ENCODE results near the gene YTHDC1. TPM values are rescaled to one million over a fixed set of nuclear protein-coding genes. Genes with fewer than 3 reads are reported as not detected.
A peak's percentile ranks its signal among the peaks of the same experiment; 100 is the strongest.

Gene YTHDC1
- total RNA-seq (10 to 100 TPM; 24.6 to 79.6 (median 47.1) TPM), polyA plus RNA-seq (10 to 100 TPM; 29.4 to 64.0 (median 51.7) TPM)
- long read RNA-seq, donor 1, full-length matches to known transcripts, result 3 of 15 reads
- long read RNA-seq, donor 1, partial matches to known transcripts, result 12 of 15 reads
- long read RNA-seq, donor 1, other reads (novel, unspliced or antisense), result 0 of 15 reads
- long read RNA-seq, donor 2, partial matches to known transcripts, result 5 of 8 reads
- long read RNA-seq, donor 2, other reads (novel, unspliced or antisense), result 0 of 8 reads
- long read RNA-seq, donor 3, partial matches to known transcripts, result 0 of 1 reads
- long read RNA-seq, donor 3, other reads (novel, unspliced or antisense), result 0 of 1 reads
- long read RNA-seq, donor 4, partial matches to known transcripts, result 15 of 15 reads
- long read RNA-seq, donor 4, other reads (novel, unspliced or antisense), result 0 of 15 reads
- long read RNA-seq, donor 5, full-length matches to known transcripts, result 16 of 23 reads
- long read RNA-seq, donor 5, partial matches to known transcripts, result 6 of 23 reads
- long read RNA-seq, donor 5, other reads (novel, unspliced or antisense), result 1 of 23 reads
- long read RNA-seq, donor 6, partial matches to known transcripts, result 17 of 17 reads
- long read RNA-seq, donor 6, other reads (novel, unspliced or antisense), result 0 of 17 reads
- long read RNA-seq, donor 7, full-length matches to known transcripts, result 3 of 8 reads
- long read RNA-seq, donor 7, partial matches to known transcripts, result 5 of 8 reads
- long read RNA-seq, donor 7, other reads (novel, unspliced or antisense), result 0 of 8 reads
- long read RNA-seq, donor 8, full-length matches to known transcripts, result 10 of 23 reads
- long read RNA-seq, donor 8, partial matches to known transcripts, result 13 of 23 reads
- long read RNA-seq, donor 8, other reads (novel, unspliced or antisense), result 0 of 23 reads
- long read RNA-seq, donor 9, full-length matches to known transcripts, result 5 of 10 reads
- long read RNA-seq, donor 9, partial matches to known transcripts, result 5 of 10 reads
- long read RNA-seq, donor 9, other reads (novel, unspliced or antisense), result 0 of 10 reads
- long read RNA-seq, donor 10, partial matches to known transcripts, result 0 of 1 reads
- long read RNA-seq, donor 10, other reads (novel, unspliced or antisense), result 0 of 1 reads

DNA sequence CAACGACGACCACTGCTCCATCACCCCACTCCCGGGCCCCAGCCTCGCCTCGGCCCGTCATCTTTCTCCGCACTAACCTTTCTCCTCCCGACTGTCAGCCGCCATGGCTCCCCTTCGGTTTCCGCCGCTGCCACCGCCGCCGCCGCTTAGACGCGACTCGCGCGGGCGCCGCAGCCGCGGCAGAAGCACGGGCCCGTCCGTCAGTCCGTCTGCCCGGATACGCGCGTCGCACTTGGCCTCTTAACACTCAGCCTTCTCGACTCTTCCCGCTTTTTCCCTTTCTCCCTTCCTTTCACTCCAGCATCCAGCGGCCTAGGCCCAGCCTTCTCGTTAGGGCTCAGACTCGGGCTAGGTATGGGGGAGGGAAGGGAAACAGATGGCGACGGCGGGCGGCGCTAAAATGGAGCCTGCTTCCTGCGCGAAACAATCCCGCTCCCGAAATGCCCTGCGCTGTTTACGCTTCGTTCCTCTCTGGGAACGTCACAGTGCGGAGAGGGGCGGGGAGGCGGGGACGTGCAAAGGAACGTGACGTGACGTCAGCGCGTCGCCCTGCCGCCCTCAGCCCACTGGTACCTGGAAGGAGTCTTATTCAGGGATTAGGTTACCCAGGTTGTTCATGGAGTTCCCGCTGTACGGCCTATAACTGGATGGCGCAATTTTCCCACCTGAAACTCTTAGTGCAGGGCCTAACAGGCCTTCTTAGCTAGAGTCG, at the start of gene YTHDC1:
Gene YTHDC1, minus strand, starts transcription at position 442 of the 712 bp plus-strand sequence. Its CDS starts 337 bp downstream, at position 105.
- intact Hi-C loops (cut with DNase I), result no loop called here
- TF ChIP-seq, protein P1, sequence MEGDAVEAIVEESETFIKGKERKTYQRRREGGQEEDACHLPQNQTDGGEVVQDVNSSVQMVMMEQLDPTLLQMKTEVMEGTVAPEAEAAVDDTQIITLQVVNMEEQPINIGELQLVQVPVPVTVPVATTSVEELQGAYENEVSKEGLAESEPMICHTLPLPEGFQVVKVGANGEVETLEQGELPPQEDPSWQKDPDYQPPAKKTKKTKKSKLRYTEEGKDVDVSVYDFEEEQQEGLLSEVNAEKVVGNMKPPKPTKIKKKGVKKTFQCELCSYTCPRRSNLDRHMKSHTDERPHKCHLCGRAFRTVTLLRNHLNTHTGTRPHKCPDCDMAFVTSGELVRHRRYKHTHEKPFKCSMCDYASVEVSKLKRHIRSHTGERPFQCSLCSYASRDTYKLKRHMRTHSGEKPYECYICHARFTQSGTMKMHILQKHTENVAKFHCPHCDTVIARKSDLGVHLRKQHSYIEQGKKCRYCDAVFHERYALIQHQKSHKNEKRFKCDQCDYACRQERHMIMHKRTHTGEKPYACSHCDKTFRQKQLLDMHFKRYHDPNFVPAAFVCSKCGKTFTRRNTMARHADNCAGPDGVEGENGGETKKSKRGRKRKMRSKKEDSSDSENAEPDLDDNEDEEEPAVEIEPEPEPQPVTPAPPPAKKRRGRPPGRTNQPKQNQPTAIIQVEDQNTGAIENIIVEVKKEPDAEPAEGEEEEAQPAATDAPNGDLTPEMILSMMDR (IDR thresholded peaks at IDR 0.05), result no peak
- TF ChIP-seq POLR2A (IDR thresholded peaks at IDR 0.05), result peak; percentile 92 to 98
- no peaks in the 10 kb centered on the region for H3K36me3 ChIP-seq (replicated peaks in 1 of 2)
- peak; percentile 96 to 99 (median 98) for DNase-seq
- WGBS, 4 donors, result 1 to 2% (median 1%) methylated on average over 41 to 67 of the region's 67 CpGs
- H3K27me3 ChIP-seq, result no peaks in the 10 kb centered on the region
- peak within 1 kb of the TSS; percentile 93 to 98 (median 97) for H3K27ac ChIP-seq
- peak within 1 kb of the TSS; percentile 63 to 85 (median 75) for H3K4me3 ChIP-seq
- H3K4me1 ChIP-seq (replicated peaks in 1 of 2), result peaks cover 19 to 41% of the 10 kb centered on the region in 2 donors
- no peaks in the 10 kb centered on the region for H3K9me3 ChIP-seq (replicated peaks in 1 of 3)

DNA sequence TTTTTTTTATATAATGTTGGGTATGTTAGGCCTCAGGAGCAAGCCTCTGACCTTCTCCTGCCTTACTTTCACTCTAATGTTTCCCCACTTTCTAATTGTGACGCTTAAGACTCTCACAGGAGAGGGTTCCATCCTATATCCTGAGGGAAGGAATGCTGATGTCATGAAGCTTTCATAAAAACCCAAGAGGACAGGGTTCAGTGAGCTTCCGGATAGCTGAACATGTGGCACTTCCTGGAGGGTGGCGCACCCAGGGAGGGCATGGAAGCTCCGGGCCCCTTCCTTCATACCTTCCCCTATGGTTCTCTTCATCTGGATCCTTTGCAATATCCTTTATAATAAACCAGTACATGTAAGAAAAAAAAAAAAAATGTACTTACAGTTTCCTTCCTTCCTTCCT, 49.4 kb upstream of the YTHDC1 start:
- no peak for DNase-seq
- WGBS, 4 donors, result 83 to 90% (median 86%) methylated on average over 4 of the region's 4 CpGs

DNA sequence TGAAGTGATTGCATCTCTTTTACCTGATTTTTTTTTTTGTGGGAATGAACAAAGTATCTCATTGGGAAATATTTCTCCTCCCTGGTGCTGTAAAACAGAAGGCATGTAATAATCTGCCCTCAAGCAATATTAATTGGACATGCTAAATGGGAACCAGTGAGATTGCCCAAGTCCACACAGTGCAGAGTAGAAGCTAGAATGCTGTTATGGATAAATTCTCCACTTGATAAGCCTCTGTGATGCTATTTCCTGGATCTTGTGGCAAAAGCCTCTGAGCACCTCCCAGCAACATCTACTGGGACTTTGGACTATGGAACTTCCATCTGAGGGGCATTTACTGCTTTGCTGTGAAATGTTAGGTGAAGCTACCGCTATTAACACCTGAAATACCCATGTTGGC, 46.9 kb upstream of the YTHDC1 start:
- WGBS, 4 donors, result 95 to 100% (median 98%) methylated on average over 1 of the region's 1 CpG
- no peak overlapping the region for H3K27ac ChIP-seq
- TF ChIP-seq, protein P1 (IDR thresholded peaks at IDR 0.05), result no peak
- H3K4me1 ChIP-seq (replicated peaks in 1 of 2), result no peaks in the 10 kb centered on the region
- H3K27me3 ChIP-seq, result peaks cover 3% of the 10 kb centered on the region
- no peak for DNase-seq
- H3K4me3 ChIP-seq, result no peak overlapping the region
- intact Hi-C loops (cut with DNase I), result no loop called here
- H3K9me3 ChIP-seq (replicated peaks in 1 of 3), result no peaks in the 10 kb centered on the region
- no peaks in the 10 kb centered on the region for H3K36me3 ChIP-seq (replicated peaks in 1 of 2)

More for the DNA sequence above, 49.4 kb upstream of the YTHDC1 start:
- intact Hi-C loops (cut with DNase I), result no loop called here
- TF ChIP-seq POLR2A (IDR thresholded peaks at IDR 0.05), result no peak
- TF ChIP-seq, protein P1 (IDR thresholded peaks at IDR 0.05), result no peak
- Histone ChIP-seq H3K27ac (no peak overlapping the region), H3K4me3 (no peak overlapping the region), H3K27me3 (peaks cover 3% of the 10 kb centered on the region), H3K36me3 (replicated peaks in 1 of 2) (no peaks in the 10 kb centered on the region), H3K9me3 (replicated peaks in 1 of 3) (no peaks in the 10 kb centered on the region), H3K4me1 (replicated peaks in 1 of 2) (no peaks in the 10 kb centered on the region)
